Uterus (tissue), 4 donors: Measurements from ENCODE around the gene LPP. TPM values are rescaled to one million over a fixed set of nuclear protein-coding genes. Genes with fewer than 3 reads are reported as not detected.

ENCODE experiments used
- DNase-seq, 2 donors: peaks; one replicate each; pipeline ENCODE4 v3.0.0-alpha.2; 2019 to 2020
- H3K27ac ChIP-seq, 2 donors: fragments of 200-600 bp; sonication (generic); 1 replicate in 1 of 2; 2 replicates in 1 of 2; pipeline ENCODE4 v1.5.1; 2016 to 2018
- H3K27me3 ChIP-seq, 2 donors: fragments of 200-600 bp; sonication (generic); one replicate each; pipeline ENCODE4 v1.5.1; 2018 to 2019; ENCODE audit warnings: control low read depth in 1 of 2
- H3K36me3 ChIP-seq, 2 donors: fragments of 200-600 bp; sonication (generic); one replicate each; pipeline ENCODE4 v1.5.1; 2019; ENCODE audit warnings: control low read depth in 1 of 2
- H3K4me1 ChIP-seq, 2 donors: fragments of 200-600 bp; sonication (generic); one replicate each; pipeline ENCODE4 v1.5.1; 2018 to 2019; ENCODE audit warnings: control low read depth in 1 of 2
- H3K4me3 ChIP-seq, 2 donors: fragments of 200-600 bp; sonication (generic); 1 replicate in 1 of 2; 2 replicates in 1 of 2; pipeline ENCODE4 v1.5.1; 2018 to 2019; ENCODE audit warnings: mild to moderate bottlenecking in 1 of 2
- H3K9me3 ChIP-seq, 2 donors: fragments of 200-600 bp; sonication (generic); one replicate each; pipeline ENCODE4 v1.5.1; 2019; ENCODE audit warnings: control low read depth in 1 of 2
- POLR2A ChIP-seq, 2 donors: fragments of 450-650 bp; IDR thresholded peaks; one replicate each; pipeline ENCODE4 v1.6.1; 2016; ENCODE audit warnings: antibody characterized with exemption in 2 of 2, mild to moderate bottlenecking in 1 of 2, moderate library complexity in 1 of 2
- intact Hi-C: fragments of 100-400 bp; cut with DNase I; formaldehyde crosslinking; loops from one replicate; pipeline ENCODE4 v1.15.1; 2023; ENCODE audit warnings: low total_unique reads
- total RNA-seq, 4 donors: library from RNA; depleted of rRNA in 3 of 4; stranded (reverse); fragments of >200 nt in 3 of 4; gene quantifications; one replicate each; pipeline versions ENCODE4 v1.1.0 to v1.2.4, GENCODE V29; 2014 to 2023
- TF ChIP-seq, protein P1 (sequence below), 4 experiments: fragments of 200-600 bp in 2 of 4; fragments of 450-650 bp in 2 of 4; sonication (generic) in 2 of 4; IDR thresholded peaks; one replicate each; pipeline ENCODE4 v1.5.1; 2016 to 2019; ENCODE audit warnings: antibody characterized with exemption in 4 of 4, mild to moderate bottlenecking in 2 of 4, moderate library complexity in 1 of 4
- donor health status: DM: yes; HTN: yes; CAD: no.

LPP gene
- total RNA-seq, 4 donors from 2014 or later = 180 to 1,374 (median 712) TPM

DNA sequence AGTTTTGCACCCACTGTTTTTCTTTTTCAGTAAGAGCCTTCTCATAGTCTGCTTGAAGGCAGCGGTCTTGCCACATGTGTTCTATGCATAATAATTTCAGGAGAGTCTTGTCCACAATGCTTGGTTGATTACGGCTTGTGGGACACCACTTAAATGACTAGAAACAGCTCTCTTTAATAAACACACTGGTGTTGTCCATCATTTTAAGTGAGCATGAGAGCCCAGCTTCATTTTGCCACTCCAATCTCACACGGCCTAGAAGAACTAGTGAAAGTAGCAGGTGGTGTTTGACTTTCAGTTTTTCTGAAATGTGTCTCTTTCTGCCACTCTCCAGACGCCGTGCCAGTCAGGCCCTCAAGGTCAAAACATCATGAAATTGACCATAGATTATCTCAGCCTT is 292.1 kb downstream of the LPP start:
- TF ChIP-seq, protein P1, sequence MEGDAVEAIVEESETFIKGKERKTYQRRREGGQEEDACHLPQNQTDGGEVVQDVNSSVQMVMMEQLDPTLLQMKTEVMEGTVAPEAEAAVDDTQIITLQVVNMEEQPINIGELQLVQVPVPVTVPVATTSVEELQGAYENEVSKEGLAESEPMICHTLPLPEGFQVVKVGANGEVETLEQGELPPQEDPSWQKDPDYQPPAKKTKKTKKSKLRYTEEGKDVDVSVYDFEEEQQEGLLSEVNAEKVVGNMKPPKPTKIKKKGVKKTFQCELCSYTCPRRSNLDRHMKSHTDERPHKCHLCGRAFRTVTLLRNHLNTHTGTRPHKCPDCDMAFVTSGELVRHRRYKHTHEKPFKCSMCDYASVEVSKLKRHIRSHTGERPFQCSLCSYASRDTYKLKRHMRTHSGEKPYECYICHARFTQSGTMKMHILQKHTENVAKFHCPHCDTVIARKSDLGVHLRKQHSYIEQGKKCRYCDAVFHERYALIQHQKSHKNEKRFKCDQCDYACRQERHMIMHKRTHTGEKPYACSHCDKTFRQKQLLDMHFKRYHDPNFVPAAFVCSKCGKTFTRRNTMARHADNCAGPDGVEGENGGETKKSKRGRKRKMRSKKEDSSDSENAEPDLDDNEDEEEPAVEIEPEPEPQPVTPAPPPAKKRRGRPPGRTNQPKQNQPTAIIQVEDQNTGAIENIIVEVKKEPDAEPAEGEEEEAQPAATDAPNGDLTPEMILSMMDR (IDR thresholded peaks at IDR 0.05) = no peak
- no peak for TF ChIP-seq POLR2A (IDR thresholded peaks at IDR 0.05)
- DNase-seq = no peak

DNA sequence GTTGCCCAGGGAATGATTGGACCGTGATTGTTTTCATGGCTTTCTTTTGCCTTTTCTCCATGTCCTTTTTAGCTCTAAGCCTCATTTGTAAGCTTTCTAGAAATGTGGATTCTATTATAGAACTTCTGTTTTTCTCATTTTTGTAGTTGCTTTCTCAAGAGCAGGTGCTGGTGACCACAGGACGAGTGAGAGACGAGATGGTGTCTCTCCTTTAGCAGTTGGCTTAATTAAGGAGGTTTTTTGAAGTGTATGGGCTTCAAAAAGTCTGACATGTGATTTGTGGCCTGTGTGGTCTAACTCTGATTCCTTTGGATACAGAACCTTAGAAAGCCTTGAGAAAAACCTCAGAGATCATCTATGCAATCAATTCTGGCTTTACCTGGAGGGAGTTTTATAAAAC is 292.8 kb downstream of the LPP start:
- Histone ChIP-seq H3K9me3 (no peaks in the 10 kb centered on the region), H3K4me1 (no peaks in the 10 kb centered on the region), H3K27ac (no peak overlapping the region), H3K4me3 (no peak overlapping the region), H3K27me3 (no peaks in the 10 kb centered on the region), H3K36me3 (no peaks in the 10 kb centered on the region)
- DNase-seq = no peak
- intact Hi-C loops = no loop called here
- TF ChIP-seq POLR2A (IDR thresholded peaks at IDR 0.05) = no peak

More for the DNA sequence above, 292.1 kb downstream of the LPP start:
- intact Hi-C loops = no loop called here
- Histone ChIP-seq H3K4me3 (no peak overlapping the region), H3K27me3 (no peaks in the 10 kb centered on the region), H3K9me3 (no peaks in the 10 kb centered on the region), H3K4me1 (no peaks in the 10 kb centered on the region), H3K36me3 (no peaks in the 10 kb centered on the region), H3K27ac (no peak overlapping the region)

DNA sequence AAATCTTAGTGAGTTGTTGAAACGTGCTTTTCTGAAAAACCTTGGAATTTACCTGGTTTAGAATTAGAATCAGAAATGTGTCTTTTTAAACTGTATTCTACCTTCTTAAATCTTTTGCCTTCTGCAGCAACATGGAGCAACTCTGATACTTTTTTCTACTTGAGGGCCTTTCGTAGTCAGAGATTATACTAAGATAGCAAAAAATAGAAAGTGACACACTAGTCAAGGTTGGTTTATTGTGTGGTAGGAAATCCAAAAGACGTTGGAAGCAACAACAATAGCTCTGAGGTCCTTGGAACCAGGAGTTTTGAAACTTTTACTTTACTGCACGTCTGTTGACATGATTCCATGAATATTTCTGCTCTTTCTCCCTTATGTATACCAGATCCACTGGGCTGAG is 294.9 kb downstream of the LPP start:
- H3K4me3 ChIP-seq = no peak overlapping the region

DNA sequence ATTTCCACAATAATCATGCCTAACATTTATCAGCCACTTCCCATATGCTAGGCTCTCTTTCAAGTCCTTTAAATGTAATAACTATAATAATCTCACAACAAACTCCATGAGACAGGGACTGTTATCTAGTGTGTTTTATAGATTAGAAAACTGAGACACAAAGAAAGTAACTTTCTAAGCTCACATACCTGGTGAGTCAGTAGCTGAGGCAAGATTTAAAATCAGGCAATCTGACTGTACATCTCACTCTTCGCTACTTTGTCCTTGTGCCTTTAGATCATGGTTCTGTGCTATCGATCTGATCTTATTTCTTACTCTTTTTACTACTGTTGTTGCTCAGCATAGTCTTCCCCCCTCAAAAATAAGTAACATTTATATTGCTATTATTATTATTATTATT is 295.5 kb downstream of the LPP start:
- intact Hi-C loops = no loop called here
- Histone ChIP-seq H3K27me3 (no peaks in the 10 kb centered on the region), H3K9me3 (no peaks in the 10 kb centered on the region), H3K4me3 (no peak overlapping the region), H3K4me1 (no peaks in the 10 kb centered on the region), H3K27ac (no peak overlapping the region), H3K36me3 (no peaks in the 10 kb centered on the region)
- TF ChIP-seq, protein P1 (IDR thresholded peaks at IDR 0.05) = no peak
- no peak for TF ChIP-seq POLR2A (IDR thresholded peaks at IDR 0.05)
- no peak for DNase-seq

More for the DNA sequence above, 294.9 kb downstream of the LPP start:
- H3K27ac ChIP-seq = no peak overlapping the region
- H3K36me3 ChIP-seq = no peaks in the 10 kb centered on the region
- intact Hi-C loops = no loop called here
- H3K9me3 ChIP-seq = no peaks in the 10 kb centered on the region
- DNase-seq = no peak
- no peaks in the 10 kb centered on the region for H3K4me1 ChIP-seq
- H3K27me3 ChIP-seq = no peaks in the 10 kb centered on the region
- TF ChIP-seq, protein P1 (IDR thresholded peaks at IDR 0.05) = no peak
- TF ChIP-seq POLR2A (IDR thresholded peaks at IDR 0.05) = no peak

DNA sequence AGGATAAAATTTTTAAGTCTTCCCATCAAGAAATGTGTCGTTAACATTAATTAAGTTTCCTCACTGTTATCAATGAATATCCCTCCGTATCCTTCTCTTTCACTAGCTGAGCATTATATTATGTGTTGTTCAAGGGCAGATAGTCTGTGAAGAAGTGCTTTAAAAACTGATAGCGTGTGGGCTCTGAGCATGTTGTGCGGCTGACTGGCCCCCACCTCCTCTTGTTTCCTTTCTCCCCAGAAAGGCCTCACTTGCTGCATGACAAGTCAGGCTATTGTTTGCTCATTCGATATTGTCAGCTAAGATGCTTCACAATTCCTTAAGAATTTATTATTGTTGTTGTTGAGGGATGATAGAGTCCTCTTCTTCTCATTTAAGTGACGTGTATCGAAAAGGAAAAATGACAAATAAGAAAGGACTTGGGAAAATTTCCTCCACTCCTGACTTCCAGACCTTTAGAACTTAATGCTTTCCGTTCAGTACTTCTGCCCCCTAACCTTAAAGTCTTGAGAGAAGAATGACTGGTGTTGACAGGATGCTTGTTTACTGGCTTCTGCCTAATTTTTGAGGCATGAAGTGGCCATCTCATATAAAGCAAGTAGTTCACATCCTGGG is 298.3 kb downstream of the LPP start:
- no peaks in the 10 kb centered on the region for H3K9me3 ChIP-seq
- intact Hi-C loops = no loop called here
- H3K36me3 ChIP-seq = no peaks in the 10 kb centered on the region
- no peak overlapping the region for H3K4me3 ChIP-seq
- no peaks in the 10 kb centered on the region for H3K4me1 ChIP-seq
- no peak overlapping the region for H3K27ac ChIP-seq
- DNase-seq = no peak
- TF ChIP-seq POLR2A (IDR thresholded peaks at IDR 0.05) = no peak
- TF ChIP-seq, protein P1 (IDR thresholded peaks at IDR 0.05) = no peak
- H3K27me3 ChIP-seq = no peaks in the 10 kb centered on the region
